RKO (cell line): Measurements from ENCODE around the gene TIMM22.

Experiments used
- DNase-seq: peaks from one replicate; pipeline ENCODE4 v3.0.0-alpha.2; 2016; ENCODE audit warnings: low spot score

TIMM22 gene

GRCh38 chr17:1022278-1023024 lies 25.5 kb downstream of the TIMM22 start:
- no peak for DNase-seq

- DNase-seq = no peak
Measured at GRCh38 chr17:1024076-1024475, 27.1 kb downstream of the TIMM22 start.

- no peak for DNase-seq
Measured at GRCh38 chr17:1025733-1026598, 29.0 kb downstream of the TIMM22 start.

GRCh38 chr17:1026599-1026975 lies 29.7 kb downstream of the TIMM22 start:
- no peak for DNase-seq

DNA sequence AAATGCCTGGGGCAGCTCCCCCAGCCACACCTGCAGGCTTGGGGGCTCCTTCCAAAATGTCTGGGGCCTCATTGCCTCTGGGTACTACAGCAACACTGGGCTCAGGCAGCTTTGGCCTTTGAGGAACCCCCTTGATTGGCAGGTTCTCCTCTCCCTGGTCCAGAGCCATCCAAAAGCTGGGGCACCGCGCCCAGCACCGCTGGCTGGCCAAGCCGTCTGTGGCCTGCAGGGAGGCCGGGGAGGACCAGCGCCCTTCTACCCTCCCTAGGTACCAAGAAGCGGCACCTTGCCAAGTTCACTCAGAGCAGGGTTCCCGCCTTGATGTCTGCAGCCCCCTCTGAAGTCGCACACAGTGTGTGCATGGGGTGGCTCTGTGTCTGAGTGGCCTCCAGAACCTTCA lies 30.1 kb downstream of the TIMM22 start:
- no peak for DNase-seq

DNA sequence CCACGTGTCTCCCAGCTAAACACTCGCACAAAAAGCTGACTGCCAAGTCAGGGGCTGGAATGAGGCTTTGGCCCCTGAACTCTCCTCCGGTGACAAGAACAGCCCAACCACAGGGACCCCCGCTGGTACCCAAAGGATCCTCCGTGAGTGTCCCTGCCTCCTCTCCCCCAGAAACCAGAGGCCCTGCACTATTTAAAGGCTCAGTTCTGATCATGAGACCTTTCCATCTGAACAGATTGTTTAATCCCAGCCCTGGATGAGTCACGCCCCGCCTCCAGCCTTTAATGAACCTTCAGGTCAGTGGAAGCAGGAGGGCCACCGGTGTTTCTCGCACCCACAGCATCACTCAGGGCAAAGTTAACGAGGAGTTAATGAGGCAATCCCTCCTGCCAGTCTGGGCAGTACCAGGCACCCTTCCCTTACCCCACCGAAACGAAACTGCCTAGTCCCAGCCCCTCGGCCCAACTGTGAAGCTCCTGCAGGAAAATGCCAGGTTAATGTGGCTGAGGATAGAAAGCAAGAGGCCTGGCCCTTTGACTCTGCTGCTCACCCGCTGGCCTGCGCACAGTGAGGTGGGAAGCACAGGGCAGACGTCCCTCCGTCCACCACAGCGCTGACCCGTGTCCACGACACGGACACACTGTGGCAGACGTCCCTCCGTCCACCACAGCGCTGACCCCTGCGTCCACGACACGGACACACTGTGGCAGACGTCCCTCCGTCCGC lies 32.4 kb downstream of the TIMM22 start:
- DNase-seq = no peak

DNA sequence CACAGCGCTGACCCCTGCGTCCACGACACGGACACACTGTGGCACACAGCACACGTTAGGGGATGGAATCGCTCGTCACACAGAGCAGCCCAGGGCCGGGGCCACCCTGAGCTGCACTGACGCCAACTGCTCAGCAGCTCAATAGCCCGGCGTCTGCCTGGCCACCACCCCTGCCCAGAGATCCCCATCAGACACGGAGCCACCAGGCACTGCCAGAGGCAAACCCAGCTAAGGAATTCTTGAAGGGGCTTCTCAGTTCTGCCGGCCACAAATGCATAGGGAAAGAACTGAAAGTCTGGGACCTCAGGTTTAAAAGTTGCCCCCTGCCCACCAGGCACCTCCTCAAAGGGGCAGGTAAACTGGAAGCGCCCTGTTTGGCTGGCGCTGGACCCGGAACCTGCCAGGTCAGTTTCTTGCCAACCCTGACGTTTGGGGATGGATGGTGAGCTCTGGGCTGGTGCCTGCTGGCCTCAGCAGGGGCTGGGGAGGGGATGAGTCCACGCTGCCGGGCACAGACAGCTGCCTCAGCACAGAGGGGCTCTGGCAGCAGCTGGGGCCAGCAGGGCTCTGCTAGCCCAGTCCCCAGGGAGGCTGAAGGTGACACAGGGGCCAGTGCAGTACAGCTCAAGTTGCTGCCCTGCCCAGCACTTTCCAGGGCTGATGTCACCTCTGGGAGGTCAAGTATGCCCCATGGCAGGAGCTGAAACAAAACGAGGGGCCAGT lies 33.2 kb downstream of the TIMM22 start:
- DNase-seq = no peak

DNA sequence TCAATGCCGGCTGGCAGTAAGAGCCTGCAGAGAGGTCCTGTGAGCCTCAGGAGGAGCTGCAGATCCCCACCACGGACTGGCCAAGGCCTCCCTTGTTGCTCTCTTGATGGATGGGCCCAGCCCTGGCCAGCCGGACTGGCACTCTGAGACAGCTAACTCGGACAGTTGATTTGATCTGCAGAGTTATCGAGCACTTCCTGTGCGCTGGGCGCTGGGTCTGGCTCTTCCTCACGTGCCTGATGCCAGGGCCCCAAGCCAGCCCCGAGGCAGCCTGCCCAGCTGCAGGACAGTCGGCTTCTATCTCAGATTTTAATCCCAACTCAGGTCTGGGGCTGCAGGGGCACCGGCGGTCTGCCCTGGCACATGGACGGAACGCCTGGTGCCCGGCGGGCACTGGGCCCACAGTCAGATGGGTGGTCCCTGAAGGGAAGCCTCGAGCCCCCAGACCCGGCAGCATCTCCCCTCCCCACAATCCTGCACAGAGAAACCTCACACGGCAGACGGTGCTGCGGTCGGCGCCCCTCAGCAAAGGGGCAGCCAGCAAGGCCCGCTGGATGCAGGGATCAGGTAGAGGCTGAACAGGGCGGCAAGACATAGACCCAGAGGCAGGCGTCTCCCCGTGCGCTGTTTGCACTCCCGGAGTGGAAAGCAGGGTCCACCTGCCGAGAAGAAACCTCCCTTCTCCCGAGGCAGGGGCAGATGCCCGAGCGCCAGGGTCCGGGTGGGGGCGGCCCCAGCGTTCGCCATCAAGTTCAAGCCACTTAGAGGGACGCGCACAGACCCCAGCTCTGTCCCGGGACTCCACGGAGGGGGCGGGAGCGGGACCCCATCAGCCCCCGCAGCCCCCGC lies 34.0 kb downstream of the TIMM22 start:
- no peak for DNase-seq

DNA sequence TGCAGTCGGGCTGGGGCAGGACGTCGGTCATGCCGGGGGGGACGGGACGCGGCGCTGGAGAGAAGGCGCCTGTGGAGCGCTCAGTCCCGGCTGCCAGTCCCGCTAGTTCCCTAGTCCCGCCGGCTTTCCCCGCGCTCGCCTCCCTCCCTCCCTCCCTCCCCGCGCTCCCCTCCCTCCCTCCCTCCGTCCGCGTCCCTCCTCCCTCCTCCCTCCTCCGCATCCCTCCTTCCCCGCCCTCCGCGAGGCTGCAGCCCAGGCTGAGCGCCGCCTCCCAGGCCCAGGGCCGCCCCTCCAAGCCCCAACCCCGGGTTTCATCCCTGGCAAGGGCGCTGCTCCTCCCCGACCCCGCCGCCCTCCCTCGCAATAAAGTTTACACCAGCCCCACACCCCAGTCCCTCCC lies 34.8 kb downstream of the TIMM22 start:
- DNase-seq = no peak

- DNase-seq = no peak
Measured at GRCh38 chr17:1032391-1032790, 35.5 kb downstream of the TIMM22 start.

GRCh38 chr17:1033503-1033902 lies 36.6 kb downstream of the TIMM22 start:
- DNase-seq = no peak

DNA sequence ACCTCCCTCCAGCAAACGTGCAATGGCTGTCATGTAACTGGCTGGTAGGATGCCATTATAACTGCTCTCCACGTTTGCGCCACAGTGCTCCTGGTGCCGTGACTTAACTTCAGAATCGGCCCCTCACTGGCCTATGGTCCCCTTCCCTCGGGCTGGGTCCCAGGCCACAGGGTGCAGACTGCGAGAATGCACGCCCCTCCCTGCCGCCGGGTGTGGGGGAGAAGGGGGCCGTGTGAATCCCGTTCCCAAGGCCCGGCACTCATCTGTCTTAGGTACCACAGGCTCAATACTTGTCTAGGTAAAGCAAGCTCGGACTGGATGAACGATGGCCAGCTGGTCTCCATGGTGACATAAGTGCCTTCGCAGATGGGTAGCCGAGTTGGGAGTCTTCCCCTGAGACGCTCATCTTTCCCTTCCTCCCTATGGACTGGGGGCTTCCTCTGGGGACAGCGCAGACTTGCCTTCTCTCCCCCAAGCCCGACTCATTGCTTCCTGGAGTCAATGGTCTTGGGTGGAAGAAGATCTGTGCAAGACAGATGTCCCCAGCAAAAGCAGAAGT lies 37.8 kb downstream of the TIMM22 start:
- DNase-seq = no peak

DNA sequence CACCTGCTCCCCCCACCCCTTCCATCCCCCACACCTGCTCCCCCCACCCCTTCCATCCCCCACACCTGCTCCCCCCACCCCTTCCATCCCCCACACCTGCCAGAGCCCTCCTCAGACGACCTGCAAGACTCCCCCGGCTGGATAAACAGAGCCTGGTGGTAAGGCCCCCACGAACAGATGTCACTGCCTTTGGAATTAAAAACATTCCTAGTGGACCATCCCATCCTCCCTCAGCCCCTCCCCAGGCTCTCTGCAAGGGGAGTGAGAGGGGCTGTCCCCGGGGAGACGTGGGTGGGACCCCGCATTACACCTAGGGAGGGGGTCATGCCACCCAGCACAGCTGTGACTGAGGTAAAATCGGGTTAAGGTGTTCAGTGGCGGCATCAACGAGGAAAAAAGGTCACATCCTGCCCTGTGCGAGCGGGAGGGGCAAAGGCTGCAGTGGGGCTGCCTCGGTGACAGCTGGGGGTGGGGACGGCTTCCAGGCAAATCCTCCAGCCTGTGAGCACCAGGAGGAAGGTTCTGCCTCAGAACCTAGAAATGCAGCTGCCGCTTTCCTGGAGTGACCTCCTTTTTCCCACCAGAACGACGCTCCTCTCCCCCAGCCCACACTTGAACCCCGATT lies 38.7 kb downstream of the TIMM22 start:
- no peak for DNase-seq

DNA sequence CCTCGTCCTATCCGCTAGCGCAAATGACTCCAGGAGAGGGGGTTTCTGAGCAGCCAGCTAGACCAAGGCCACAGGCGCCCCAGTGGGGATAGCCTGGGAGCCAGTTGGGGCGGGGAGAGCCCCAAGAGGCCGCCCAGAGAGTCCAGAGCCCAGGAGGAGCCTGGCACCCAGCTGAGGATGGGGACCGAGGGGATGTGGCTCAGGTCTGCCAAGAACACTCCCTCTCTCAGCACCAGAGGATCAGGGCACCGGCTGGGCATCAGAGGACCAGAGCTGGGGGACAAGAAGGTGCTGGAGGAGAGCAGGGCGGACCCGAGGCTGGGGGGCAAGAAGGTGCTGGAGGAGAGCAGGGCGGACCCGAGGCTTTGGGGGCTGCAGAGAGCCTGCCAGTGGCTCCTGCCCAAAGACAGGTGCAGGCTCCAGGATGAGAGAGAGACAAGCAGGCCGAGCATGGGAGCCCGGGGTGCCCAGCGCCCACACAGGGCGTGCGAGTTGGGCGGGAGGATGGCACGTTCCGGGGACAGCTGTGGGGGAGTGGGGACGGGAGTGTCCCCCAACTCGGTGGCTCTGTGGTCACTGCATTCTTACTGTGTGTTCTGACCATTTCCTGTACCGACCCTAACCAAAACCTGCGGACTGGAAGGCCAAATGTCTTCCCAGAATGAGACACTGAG lies 39.4 kb downstream of the TIMM22 start:
- no peak for DNase-seq

DNA sequence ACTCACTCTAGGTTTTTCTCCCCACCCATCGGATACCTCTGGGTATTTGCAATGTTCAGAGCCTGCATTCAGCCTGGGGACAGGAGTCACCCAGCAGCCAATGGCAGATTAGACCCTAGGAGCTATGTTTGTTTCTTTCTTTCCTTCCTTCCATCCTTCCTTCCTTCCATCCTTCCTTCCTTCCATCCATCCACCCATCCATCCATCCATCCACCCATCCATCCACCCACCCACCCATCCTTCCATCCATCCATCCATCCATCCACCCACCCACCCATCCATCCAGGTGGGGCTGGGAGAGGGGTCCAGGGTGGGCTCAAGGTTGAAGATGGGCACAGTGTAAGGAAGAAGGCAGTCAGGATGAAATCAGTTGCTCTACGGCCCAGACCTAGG lies 39.9 kb downstream of the TIMM22 start:
- no peak for DNase-seq

DNA sequence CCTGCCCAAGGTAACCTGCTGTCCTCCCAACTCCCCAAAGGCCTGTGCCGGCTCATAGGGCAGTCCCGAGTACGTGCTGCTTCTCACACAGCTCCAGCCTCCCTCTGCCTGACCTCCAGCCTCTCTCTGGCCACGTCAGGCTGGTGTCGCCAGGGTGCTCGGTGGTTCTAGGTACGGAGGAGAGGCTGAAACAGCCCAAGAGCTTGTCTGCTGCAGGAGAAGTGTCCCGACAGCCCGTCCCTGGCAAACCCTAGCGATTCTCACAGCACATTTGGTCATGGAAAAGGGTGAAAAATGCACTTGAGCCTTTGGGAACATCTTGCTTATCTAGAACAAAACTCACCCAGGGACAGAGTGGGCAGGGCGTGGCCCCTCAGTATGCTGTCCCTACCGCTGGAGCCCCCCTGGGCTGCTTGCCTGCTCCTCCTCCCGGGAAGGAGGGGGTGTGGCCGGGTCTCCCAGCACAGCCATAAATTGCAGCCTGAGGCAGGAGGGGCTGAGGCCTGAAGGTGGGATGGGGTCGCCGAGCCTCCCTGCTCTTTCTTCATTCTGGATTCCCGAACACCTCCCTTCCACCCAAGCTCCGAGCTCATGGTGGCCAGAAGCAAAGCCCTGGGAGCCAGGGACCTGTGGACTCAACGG lies 40.4 kb downstream of the TIMM22 start:
- no peak for DNase-seq

GRCh38 chr17:1038459-1039122 lies 41.7 kb downstream of the TIMM22 start:
- no peak for DNase-seq

- DNase-seq = no peak
Measured at GRCh38 chr17:1039123-1039507, 42.2 kb downstream of the TIMM22 start.
